NCI-H1092 (cell line): ENCODE data around the gene MYO16.
"Not testable (repeated sequence)": the region's sequence is repeated elsewhere in the genome, so short reads cannot be mapped to it uniquely, and the experiment has no call there.

ENCODE experiments used
- DNase-seq: peaks from one replicate; lab custom pipeline; 2025; lab: John Stamatoyannopoulos, UW

Gene MYO16

GRCh38 chr13:109072505-109072904 lies 443.1 kb downstream of the MYO16 start:
- DNase-seq: no peak

GRCh38 chr13:109074436-109074835 lies 445.0 kb downstream of the MYO16 start:
- no peak for DNase-seq

- DNase-seq: no peak
Measured at GRCh38 chr13:109074853-109075252, 445.4 kb downstream of the MYO16 start.

GRCh38 chr13:109087916-109088623 lies 458.7 kb downstream of the MYO16 start:
- no peak for DNase-seq

GRCh38 chr13:109088624-109088917 lies 459.2 kb downstream of the MYO16 start:
- DNase-seq: no peak

- DNase-seq: no peak
Measured at GRCh38 chr13:109090796-109091195, 461.4 kb downstream of the MYO16 start.

GRCh38 chr13:109091249-109091648 lies 461.8 kb downstream of the MYO16 start:
- no peak for DNase-seq

- DNase-seq: not testable (repeated sequence)
Measured at GRCh38 chr13:109092186-109092585, 462.8 kb downstream of the MYO16 start.

- DNase-seq: no peak
Measured at GRCh38 chr13:109093998-109094397, 464.6 kb downstream of the MYO16 start.

- DNase-seq: no peak
Measured at GRCh38 chr13:109095126-109095525, 465.7 kb downstream of the MYO16 start.

GRCh38 chr13:109096101-109096500 lies 466.7 kb downstream of the MYO16 start:
- DNase-seq: no peak

- no peak for DNase-seq
Measured at GRCh38 chr13:109100705-109101304, 471.4 kb downstream of the MYO16 start.

- no peak for DNase-seq
Measured at GRCh38 chr13:109101550-109102144, 472.2 kb downstream of the MYO16 start.

GRCh38 chr13:109105899-109106298 lies 476.5 kb downstream of the MYO16 start:
- DNase-seq: no peak

- no peak for DNase-seq
Measured at GRCh38 chr13:109110159-109110558, 480.7 kb downstream of the MYO16 start.

- no peak for DNase-seq
Measured at GRCh38 chr13:109111141-109111540, 481.7 kb downstream of the MYO16 start.

GRCh38 chr13:109113427-109113826 lies 484.0 kb downstream of the MYO16 start:
- DNase-seq: no peak

GRCh38 chr13:109114162-109114561 lies 484.8 kb downstream of the MYO16 start:
- no peak for DNase-seq

GRCh38 chr13:109114991-109115390 lies 485.6 kb downstream of the MYO16 start:
- DNase-seq: no peak

GRCh38 chr13:109118521-109118920 lies 489.1 kb downstream of the MYO16 start:
- no peak for DNase-seq

- no peak for DNase-seq
Measured at GRCh38 chr13:109119896-109120295, 490.5 kb downstream of the MYO16 start.

- DNase-seq: no peak
Measured at GRCh38 chr13:109121826-109122225, 492.4 kb downstream of the MYO16 start.

GRCh38 chr13:109123971-109124370 lies 494.6 kb downstream of the MYO16 start:
- no peak for DNase-seq

- DNase-seq: no peak
Measured at GRCh38 chr13:109126178-109126577, 496.8 kb downstream of the MYO16 start.
